ENCODE results near the gene HOXA4.

DNA sequence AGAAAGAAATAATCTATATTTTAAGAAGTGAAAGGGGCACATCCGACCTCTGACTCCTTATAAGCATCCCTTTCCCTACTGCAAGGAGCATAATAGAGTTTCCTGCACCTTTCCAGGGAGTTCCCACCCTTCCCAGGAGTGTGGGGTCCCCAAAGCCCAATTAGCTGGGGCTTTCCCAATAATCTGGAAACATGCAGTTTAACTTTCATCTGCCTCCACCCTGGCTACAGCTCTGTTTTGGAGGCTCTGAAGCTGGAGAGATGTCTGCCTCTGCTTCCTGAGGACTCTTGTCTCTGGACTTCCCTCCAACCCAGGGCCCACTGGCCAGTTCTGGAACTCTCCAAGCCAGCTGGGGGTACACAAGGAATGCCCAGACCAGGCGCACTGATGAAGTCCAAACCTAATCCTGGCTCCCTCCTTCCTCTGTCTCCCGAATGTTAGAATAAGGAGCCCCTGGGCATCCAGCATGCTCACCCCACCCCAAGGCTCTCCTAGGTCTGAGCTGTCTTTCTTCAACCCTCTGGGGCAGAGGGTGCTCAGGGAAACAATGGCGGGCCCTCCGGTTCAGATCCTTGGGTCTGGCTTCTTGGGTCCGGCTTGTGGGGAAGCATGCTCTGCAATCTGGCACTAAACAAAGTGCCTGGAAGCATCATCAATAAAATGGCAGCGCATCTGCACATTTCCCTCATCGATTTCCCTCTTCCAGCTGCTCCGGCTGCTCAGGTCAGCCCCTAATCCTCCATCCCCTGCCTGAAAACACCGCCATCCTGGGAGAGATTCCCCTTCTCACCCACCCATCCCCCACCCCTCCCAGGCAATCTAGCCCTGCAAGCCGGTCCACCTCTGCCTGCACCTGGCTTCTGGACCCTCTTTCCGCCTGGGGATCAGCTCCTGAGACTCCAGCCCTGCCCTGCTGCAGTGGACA lies 13.3 kb downstream of the HOXA4 start:
- TF ChIP-seq EZH2 (IDR thresholded peaks at IDR 0.05; ENCODE audit: low read length, unreplicated experiment) = no peak
- TF ChIP-seq, protein P1, sequence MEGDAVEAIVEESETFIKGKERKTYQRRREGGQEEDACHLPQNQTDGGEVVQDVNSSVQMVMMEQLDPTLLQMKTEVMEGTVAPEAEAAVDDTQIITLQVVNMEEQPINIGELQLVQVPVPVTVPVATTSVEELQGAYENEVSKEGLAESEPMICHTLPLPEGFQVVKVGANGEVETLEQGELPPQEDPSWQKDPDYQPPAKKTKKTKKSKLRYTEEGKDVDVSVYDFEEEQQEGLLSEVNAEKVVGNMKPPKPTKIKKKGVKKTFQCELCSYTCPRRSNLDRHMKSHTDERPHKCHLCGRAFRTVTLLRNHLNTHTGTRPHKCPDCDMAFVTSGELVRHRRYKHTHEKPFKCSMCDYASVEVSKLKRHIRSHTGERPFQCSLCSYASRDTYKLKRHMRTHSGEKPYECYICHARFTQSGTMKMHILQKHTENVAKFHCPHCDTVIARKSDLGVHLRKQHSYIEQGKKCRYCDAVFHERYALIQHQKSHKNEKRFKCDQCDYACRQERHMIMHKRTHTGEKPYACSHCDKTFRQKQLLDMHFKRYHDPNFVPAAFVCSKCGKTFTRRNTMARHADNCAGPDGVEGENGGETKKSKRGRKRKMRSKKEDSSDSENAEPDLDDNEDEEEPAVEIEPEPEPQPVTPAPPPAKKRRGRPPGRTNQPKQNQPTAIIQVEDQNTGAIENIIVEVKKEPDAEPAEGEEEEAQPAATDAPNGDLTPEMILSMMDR (conservative IDR thresholded peaks at IDR 0.05; ENCODE audit: low read depth, low read length) = no peak
